Fibroblast of peridontal ligament (primary cell): ENCODE data around the gene CALR.
"Not testable (repeated sequence)": the region's sequence is repeated elsewhere in the genome, so short reads cannot be mapped to it uniquely, and the experiment has no call there.

Experiments
- DNase-seq: peaks from one replicate; pipeline ENCODE4 v3.0.0-alpha.2; 2010; ENCODE audit errors: extremely low read depth

CALR gene

DNA sequence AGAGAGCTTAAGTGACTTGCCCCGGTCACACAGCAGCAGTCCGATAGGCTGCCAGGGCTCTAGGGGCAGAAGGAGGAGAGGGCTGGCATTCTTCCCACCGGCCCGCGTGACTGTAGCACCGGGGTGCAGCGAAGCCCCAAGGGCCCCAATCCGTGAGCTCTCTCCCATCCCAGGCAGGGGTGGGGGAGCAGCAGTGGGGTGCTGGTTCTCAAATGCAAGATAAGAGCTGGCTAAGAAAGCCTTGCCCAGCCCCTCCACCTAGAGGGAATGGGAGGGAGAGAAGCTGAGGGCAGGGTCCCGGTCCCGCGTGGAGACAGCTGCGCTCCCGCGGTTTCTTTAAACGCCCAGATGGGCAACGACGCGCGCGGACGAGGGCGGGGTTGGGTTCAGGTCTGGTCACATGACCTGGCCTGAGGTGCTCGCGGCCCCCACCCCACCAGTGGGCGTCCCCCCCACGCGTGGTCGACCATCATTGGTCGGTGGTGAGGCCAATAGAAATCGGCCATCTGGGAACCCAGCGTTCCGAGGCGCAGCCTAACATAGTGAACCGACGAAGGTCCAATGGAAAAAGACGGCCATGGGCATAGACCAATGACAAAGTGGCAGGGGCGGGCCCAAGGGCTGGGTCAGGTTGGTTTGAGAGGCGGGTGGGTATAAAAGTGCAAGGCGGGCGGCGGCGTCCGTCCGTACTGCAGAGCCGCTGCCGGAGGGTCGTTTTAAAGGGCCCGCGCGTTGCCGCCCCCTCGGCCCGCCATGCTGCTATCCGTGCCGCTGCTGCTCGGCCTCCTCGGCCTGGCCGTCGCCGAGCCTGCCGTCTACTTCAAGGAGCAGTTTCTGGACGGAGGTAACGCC, at the start of gene CALR:
Gene CALR, plus strand, starts transcription at position 683 of the 852 bp plus-strand sequence. Its CDS starts 71 bp downstream, at position 754.
- peak; percentile 99 for DNase-seq

DNA sequence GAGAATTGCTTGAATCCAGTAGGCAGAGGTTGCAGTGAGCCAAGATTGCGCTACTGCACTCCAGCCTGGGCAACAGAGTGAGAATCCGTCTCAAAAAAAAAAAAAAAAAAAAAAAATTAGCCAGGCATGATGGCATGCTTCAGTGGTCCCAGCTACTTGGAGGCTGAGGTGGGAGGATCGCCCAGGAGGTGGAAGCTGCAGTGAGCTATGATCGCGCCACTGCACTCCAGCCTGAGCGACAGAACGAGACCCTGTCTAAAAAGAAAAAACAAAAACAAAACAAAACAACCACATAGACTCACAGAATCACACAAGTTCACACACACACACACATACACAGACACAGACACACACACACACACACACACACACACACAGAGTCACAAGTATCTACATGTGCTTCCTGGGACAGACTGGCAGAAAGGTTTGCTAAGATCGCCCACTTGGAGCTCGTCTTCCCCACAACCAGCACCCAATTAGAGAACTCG, 48.1 kb upstream of the CALR start:
- DNase-seq, result not testable (repeated sequence)

DNA sequence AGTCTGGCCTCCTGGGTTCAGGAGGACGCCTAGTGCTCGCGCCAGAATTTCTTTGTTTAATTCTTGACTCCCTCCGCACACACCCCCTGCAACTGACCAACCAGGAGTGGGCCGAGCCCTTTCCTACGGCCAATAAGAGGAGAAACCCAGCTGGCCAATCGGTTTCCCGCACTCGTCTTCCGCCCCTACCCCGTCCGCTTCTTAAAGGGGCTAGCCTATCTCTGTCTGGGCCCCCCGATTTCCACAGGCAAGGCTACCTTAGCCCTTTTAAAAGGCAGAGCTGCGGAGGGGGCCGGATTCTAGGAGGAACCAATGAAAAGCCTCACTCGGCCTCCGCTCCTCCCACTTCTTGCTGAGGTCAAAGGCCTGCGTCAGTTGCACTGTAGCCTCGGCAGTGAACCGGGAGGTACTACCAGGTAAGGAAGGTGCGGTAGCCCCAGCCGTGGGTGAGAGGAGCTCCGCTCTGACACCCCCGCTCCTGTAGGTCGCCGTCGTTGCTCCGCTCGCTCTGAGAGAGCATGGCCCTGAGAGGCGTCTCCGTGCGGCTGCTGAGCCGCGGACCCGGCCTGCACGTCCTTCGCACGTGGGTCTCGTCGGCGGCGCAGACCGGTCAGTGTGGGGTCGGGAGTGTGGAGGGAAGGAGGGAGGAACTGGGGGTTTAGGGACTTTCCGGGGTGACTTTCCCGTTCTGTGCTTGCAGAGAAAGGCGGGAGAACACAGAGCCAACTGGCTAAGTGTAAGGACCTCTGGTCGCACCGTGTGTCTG, 47.4 kb upstream of the CALR start, which contains the start of gene GCDH:
Gene GCDH, plus strand, starts transcription at position 374 of the 766 bp plus-strand sequence. Its CDS starts 145 bp downstream, at position 519.
- DNase-seq, result peak; percentile 98

DNA sequence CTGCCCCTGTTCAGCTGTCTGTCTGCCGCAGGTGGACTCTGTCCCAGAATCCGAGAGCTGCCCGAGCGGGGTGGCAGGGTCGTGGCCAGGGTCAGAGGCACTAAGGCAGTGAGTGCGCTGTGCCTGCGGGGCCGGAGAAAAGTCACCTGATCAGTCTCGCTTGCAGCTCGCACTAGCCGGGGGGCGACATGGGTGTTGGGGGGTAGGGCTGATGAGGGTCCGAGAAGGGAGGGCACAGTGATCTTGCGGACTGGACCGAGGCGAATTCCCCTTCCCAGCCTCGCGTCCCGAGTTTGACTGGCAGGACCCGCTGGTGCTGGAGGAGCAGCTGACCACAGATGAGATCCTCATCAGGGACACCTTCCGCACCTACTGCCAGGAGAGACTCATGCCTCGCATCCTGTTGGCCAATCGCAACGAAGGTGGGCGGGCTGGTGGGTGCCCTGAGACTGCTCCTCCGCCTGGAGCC, 46.8 kb upstream of the CALR start:
- no peak for DNase-seq

DNA sequence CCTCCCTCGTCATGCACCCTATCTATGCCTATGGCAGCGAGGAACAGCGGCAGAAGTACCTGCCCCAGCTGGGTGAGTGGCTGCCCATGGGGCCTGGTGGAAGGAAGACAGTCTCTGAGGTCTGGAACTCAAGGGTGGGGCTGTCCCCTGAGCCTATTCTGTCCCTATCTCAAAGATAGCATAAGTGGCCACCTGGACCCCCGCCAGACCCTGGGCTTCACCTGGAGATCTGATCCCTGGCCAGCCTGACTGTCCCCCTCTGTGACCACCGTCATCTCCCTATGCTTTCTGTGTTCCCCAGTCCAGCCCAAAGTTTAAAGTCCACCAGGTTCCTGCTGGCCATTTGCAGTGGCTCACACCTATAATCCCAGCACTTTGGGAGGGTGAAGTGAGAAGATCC, 44.8 kb upstream of the CALR start:
- no peak for DNase-seq

DNA sequence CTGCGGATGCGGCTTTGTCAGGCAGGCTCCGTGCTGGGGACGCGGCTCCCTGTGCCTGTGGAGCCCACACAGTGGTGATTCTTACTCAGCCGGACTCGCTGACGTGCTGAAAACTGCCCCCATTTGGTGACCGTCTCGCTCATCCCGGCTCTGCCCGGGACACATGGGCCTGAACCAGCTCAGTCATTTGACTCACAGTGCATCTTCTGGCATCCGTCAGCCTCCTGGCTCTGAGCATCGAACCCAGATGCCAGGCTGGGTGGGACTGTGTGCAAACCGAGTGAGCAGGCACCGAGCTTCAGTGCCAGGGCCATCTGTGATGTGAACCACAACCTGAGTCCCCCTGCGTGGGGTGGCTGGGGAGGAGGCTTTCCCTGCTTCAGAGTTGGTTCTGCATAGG, 41.9 kb upstream of the CALR start:
- no peak for DNase-seq

DNA sequence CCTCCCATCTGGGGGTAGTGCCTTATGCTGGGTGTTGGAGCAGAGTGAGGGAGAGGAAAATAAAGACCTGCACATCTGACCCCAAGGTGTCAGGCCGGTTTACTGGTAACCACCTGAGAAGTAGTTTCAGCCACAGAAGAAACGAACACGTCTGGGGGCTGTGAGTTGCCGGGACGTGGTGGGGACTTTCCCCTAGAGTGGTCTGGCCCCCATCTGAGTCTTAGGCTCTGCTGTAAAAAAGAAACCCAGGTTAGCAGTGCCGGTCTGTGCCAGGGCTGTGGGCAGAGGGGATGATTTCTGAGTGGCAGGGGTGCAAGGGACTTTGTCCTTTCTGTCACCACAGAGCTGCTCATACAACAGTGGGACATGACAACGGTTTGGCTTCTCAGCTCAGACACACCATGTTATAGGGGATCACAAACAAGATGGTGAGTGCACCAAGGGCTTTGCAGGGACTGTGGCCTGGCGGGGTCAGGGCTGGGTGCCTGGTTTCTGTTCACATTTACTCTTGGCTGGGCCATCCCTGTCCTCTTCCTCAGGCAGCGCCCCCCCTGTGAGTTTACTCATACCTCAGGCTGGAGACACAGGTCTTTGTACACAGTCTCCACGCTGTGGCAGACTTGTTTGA, 38.4 kb upstream of the CALR start:
- DNase-seq, result no peak

DNA sequence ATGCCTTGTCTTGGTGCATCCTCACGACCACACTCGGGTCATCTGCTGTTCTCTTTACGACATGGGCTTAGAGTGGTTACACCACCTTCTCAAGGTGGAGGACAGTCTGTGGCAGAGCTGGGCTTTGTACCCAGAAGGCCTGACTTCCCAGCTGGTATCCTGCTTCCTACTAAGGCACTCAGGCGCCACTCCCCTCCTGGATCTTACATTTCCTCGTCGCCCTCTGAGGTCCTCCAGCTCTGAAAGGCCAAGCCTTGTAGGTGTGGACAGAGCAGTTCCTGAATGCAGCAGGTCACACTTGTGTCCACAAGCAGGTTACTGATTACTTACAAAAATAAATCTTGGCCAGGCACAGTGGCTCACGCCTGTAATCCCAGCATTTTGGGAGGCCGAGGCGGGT, 31.2 kb upstream of the CALR start:
- no peak for DNase-seq

DNA sequence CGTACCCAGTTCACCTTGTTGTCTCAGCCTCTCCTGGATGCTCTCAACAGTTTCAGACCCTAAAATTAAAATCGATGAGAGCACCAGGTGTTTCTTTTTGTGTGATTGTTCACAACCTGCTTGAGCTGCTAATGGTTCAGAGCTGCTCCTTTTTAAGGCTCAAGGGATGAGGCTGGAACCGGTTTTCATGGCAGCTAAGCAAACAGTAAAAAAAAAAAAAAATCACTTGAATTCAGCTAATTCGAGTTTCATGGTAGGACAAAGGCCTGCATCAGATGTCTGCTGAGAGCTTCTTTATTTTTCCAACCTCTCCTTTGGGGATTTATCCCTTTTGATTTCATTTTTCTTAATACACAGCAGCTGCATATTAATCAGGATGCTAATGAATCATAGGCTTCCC, 25.8 kb upstream of the CALR start:
- peak; percentile 3 for DNase-seq

DNA sequence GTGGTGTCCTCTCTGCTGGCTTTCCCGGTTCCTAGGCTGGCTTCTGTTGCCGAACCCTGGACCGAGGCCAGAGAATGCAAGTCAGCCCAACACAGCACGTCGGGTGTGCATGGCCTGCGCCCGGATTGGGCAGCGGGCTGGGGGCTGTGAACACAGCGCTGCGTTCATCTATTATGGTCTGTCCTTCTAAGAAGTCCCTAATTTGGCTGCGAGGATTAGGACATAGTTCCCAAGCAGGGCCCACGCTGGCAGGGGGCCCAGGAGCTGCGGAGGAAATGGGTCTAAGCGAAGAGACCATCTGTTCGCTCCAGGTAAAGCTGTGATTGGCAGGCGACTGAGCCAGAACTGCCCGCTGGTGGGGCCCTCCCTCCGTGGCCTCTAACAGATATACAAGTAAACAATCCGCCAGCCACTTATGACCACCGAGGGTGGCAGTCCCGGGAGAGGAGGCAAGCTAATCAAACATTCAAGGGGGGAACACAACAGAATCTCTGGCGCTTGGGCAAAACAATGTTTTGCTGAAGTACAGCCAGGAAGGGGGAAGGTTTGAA, 25.3 kb upstream of the CALR start:
- DNase-seq, result peak; percentile 55

DNA sequence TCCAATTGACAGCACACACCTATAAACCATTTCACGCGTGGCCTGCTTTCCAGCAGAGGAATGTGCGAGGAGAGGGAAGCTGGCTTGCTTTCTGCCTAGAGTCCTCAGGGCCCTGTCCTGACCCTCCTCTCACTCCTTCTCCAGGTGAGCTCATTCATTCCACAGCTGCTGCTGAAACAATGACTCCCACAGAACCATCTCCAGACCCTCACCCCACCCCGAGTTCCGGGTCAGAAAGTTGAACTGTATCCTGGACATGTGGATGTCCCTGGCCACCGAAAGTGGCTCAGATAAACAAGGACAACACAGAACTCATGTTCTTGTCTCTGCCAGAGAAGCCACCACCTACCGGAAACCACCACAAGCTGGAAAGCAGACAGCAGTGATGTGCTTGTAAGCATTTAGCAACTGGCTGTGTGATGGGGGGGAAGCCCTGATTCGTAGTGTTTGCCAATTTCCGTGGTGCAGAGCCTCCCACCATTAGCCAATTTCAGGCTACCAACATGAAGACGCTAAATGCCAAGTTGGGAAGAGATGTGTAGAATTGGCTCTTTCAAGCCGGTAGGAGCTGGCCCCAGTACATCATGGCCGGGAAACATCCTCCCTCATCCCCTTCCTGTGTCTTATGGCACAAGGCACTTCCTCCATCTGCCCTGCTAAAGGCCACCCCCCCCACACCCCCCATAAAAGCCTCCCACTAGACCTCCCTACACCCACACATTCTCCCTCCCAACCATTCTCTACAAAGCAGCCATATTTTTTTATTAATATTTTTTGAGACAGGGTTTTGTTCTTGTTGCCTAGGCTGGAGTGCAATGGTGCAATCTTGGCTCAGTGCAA, 24.3 kb upstream of the CALR start:
- DNase-seq, result peak; percentile 44

DNA sequence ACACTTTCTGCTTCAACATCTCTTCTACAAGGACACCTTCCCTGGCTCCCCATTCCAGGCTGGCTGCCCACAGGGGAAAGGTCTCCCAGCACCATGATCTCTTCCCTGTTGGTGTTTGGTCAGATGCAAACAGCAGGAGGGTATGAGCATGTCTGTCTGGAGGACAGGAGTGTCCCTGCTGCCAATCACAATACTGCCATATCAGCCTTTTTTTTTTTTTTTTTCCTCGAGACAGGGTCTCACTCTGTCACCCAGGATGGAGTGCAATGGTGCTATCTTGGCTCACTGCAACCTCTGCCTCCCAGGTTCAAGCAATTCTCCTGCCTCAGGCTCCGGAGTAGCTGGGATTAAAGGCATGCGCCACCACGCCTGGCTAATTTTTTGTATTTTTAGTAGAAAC, 22.5 kb upstream of the CALR start:
- not testable (repeated sequence) for DNase-seq

DNA sequence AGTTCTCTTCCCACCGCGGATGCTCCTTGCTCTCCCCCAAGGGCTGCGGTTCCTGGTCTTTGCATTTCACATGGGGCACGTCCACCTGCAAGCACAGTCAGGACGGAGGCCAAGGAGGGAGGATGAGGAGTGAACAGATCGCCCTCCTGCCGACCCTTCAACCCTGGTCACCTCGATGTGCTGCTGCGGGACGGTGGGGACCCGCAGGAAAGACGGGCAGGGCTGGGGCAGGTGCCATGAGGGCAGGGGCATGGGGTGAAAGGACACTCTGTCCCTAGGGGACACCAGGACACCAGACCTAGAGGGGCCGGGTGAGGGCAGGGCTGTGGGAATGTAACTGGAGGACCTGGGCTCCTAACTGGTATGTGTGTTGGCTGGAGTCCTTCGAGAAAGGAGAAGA, 20.2 kb upstream of the CALR start:
- DNase-seq, result no peak

DNA sequence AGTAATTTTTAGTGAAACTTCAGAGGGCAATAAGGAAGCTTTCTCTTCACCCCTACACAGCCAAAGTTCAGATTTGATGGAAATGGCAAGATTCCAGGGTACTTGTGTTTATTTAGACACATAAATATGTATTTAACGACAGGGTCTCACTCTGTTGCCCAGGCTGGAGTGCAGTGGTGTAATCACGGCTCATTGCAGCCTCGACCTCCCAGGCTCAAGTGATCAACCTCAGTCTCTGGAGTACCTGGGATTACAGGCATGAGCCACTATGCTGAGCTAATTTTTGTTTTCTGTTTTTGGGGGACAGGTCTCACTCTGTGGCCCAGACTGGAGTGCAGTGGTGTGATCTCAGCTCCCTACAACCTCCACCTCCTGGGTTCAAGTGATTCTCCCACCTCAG, 17.4 kb upstream of the CALR start:
- DNase-seq, result no peak

DNA sequence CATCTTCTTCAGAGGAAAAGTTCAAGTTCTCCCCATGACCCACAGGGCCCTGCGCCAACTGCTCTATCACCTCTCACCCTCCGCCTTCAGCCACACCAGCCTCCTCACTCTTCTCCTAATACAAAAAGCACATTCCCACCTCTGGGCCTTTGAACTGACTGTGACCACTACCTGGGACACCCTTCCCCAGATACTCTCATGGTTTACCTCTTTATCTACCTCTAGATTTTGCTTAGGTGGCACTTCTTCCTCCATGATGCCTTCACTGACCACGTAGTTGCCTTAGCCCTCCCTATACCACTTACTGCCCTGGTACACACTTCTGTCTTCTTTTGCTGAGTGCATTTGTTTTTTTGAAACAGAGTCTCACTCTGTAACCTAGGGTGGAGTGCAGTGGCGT, 15.4 kb upstream of the CALR start:
- DNase-seq, result no peak

DNA sequence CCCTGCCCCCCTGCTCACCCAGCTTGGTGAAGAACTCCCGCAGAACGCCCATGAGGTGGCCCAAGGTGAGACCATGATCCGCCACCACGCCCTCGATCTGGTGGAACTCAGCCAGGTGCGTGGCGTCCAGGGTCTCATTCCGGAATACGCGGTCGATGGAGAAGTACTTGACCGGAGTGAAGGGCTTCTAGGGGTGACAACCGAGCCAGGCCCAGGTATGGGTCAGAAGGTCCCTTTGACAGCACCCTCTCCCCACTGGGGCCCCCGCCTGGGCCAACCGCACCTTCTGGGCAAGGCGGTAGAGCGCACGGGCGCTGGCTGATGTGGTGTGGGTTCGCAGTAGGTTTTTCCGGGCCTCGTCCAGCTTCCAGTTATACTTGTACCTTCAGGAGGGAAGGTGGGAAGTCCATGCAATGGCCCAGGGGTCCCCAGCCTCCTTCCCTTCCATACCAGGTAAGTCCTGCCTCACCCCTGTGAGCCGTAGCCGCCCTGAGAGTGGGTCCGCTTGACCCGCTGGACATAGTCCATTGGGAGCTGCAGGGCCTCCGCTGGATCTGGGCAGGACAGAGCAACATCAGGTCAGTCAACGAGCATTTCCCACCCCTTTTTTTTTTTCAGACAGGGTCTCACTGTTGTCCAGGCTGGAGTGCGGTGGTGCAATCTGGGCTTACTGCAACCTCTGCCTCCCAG, 13.6 kb upstream of the CALR start:
- no peak for DNase-seq

DNA sequence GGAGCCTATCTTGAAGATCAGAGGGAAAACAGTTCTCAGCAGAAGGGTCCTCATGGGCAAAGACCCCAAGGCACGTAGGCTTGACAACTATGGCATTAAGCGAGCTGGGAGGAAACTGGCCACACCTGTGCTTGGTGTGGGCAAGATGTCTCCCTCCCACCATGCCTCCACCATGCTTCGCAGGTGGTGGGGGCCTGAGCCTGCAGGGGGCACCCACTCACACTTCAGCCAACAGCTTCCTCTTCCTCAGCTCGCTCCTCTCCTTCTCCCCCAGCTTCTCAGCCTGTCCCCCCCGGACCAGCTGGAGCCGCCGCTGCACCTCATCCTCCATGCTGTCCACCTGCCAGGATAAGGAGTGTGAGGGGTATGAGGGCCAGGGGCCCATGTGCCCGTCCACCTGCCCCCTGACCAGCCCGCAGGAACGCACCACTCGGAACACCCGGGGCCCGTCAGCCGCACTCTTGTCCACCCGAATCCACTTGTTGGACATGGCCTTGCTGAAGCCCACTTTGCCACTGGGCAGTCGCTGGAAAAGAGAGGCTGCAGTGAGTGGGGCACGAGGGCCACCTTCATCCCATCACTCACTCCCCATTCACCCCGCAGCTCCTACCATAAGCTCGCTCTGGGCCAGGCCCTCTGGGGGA, 8.3 kb upstream of the CALR start:
- no peak for DNase-seq

DNA sequence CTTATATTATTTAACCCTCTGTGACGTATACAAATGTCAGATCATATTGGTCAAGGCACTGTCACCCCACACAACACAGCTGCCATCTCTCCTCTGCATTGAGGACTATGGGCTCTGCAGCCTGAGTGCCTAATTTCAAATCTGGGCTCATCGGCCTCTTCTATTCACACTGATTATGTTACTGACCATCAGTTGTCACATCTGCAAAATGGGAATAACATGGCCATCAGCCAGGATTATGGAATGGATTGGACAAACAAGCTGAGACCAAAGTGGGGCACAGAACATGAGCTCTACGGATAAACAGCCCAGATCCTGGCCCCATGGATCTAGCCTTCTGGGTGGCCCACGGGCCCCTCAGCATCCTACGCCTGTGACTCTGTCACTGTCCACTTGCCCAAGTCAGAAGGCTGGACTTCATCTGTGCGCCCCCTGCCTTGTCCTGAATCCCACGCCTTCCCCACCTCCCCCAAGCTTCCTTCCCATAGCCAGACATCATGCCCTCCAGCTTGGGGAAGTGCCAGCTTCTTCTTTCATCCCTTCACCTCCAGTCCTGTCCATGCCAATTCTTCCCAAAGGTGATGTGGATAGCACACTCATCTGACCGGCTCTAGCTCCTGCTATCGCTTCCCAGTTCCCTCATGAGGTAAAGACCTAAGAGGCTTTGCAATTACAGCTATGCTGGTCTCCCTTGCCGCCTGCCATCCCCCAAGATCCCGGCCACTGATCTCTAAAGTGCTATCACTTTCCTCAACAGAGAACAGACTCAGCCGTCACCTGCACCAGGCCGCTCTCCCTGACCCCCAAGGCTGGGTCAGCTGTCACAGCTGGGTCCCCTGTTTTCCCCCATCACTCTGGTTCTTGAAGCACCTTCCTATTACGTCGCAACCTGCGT, 5.8 kb upstream of the CALR start:
- no peak for DNase-seq
